Kidney (tissue), 14 donors: ENCODE results near the gene SMARCAL1. TPM values are rescaled to one million over a fixed set of nuclear protein-coding genes. Genes with fewer than 3 reads are reported as not detected.
"Not testable (repeated sequence)": the region's sequence is repeated elsewhere in the genome, so short reads cannot be mapped to it uniquely, and the experiment has no call there.

Experiments used
- DNase-seq, 5 donors: peaks; one replicate each; pipeline ENCODE4 v3.0.0-alpha.2; 2013 to 2020
- FAIRE-seq: peaks from 2 replicates; lab custom pipeline; 2012; peaks lifted over from hg19 to GRCh38; lab: Jason Lieb, UNC
- H3K27ac ChIP-seq, 2 donors: one replicate each; pipeline ENCODE4 v1.7.0; 2013; ENCODE audit warnings: low read depth in 2 of 2, low read length in 2 of 2, inconsistent platforms in 1 of 2
- H3K27me3 ChIP-seq: one replicate; pipeline ENCODE4 v1.7.1; 2013; ENCODE audit warnings: low read length, inconsistent platforms; ENCODE audit not compliant: control insufficient read depth, insufficient read depth
- H3K36me3 ChIP-seq, 3 donors: one replicate each; pipeline versions ENCODE4 v1.7.0 to v1.7.1; 2013; ENCODE audit warnings: low read length in 3 of 3, control low read depth in 1 of 3, inconsistent platforms in 1 of 3; ENCODE audit not compliant: insufficient read depth in 3 of 3, control insufficient read depth in 2 of 3
- H3K4me1 ChIP-seq, 3 donors: one replicate each; pipeline versions ENCODE4 v1.7.0 to v1.7.1; 2013; ENCODE audit warnings: low read length in 3 of 3, inconsistent platforms in 1 of 3, low read depth in 1 of 3; ENCODE audit not compliant: control insufficient read depth in 2 of 3, insufficient read depth in 2 of 3
- H3K4me3 ChIP-seq, 3 donors: one replicate each; pipeline versions ENCODE4 v1.7.0 to v1.8.1; 2013; ENCODE audit warnings: low read length in 3 of 3, control low read depth in 1 of 3, inconsistent platforms in 1 of 3
- H3K9ac ChIP-seq, 3 donors: one replicate each; pipeline versions ENCODE4 v1.7.0 to v1.7.1; 2013; ENCODE audit warnings: low read length in 3 of 3, control low read depth in 1 of 3, inconsistent platforms in 1 of 3
- H3K9me3 ChIP-seq, 3 donors: one replicate each; pipeline versions ENCODE4 v1.7.0 to v1.7.1; 2013; ENCODE audit warnings: low read length in 3 of 3, control low read depth in 1 of 3, inconsistent platforms in 1 of 3; ENCODE audit not compliant: control insufficient read depth in 2 of 3, insufficient read depth in 1 of 3
- intact Hi-C: fragments of 100-400 bp; cut with DNase I; formaldehyde crosslinking; loops from one replicate; pipeline ENCODE4 v1.11.1; 2022
- polyA plus RNA-seq: library from polyadenylated mRNA; stranded (reverse); fragments of 350-450 nt; fragmentation: Illumina TruSeq; extraction: RNeasy Lipid Tissue Mini Kit (QIAGEN cat#74804); gene quantifications from one replicate; pipeline ENCODE4 v1.2.3, GENCODE V29; 2014; ENCODE audit warnings: low read depth, low replicate concordance; ENCODE audit not compliant: insufficient read depth
- total RNA-seq: library from RNA; stranded (reverse); fragmentation: NEBNext Ultra II Directional; extraction: Animal tissue kit (Norgen Biotek cat#: 25700); gene quantifications from one replicate; pipeline ENCODE4 v1.2.1, GENCODE V29; 2021
- TF ChIP-seq, protein P1 (sequence below): IDR thresholded peaks from 3 replicates; pipeline ENCODE4 v1.5.1; 2012; ENCODE audit warnings: mild to moderate bottlenecking, moderate library complexity, borderline replicate concordance; ENCODE audit not compliant: insufficient read depth; ENCODE audit errors: extremely low read depth
- donor health status: control.
- donor health status: control.
- donor health status: control.
- donor health status: control.
- donor health status: control.
- donor health status: DM: yes; HTN: yes; CAD: no.
- donor health status: Normal renal cell carcinoma (clear cell type).

The SMARCAL1 gene
- total and polyA plus RNA-seq, 2 donors from 2014 or later, result 9.7 to 17.3 TPM

- FAIRE-seq (no peak), DNase-seq (no peak)
- H3K27me3 ChIP-seq, result peaks cover 15% of the 10 kb centered on the region
- H3K9ac ChIP-seq, result no peak overlapping the region
- no peak overlapping the region for H3K27ac ChIP-seq
- H3K4me1 ChIP-seq, result peaks cover 0 to 3% (median 0%) of the 10 kb centered on the region in 3 donors
- intact Hi-C loops, result no loop called here
- H3K36me3 ChIP-seq, result no peaks in the 10 kb centered on the region
- H3K4me3 ChIP-seq, result no peak overlapping the region
- TF ChIP-seq, protein P1, sequence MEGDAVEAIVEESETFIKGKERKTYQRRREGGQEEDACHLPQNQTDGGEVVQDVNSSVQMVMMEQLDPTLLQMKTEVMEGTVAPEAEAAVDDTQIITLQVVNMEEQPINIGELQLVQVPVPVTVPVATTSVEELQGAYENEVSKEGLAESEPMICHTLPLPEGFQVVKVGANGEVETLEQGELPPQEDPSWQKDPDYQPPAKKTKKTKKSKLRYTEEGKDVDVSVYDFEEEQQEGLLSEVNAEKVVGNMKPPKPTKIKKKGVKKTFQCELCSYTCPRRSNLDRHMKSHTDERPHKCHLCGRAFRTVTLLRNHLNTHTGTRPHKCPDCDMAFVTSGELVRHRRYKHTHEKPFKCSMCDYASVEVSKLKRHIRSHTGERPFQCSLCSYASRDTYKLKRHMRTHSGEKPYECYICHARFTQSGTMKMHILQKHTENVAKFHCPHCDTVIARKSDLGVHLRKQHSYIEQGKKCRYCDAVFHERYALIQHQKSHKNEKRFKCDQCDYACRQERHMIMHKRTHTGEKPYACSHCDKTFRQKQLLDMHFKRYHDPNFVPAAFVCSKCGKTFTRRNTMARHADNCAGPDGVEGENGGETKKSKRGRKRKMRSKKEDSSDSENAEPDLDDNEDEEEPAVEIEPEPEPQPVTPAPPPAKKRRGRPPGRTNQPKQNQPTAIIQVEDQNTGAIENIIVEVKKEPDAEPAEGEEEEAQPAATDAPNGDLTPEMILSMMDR, result no peak
- H3K9me3 ChIP-seq, result peaks cover 0 to 2% (median 0%) of the 10 kb centered on the region in 3 donors
Measured at GRCh38 chr2:216373896-216374295, 38.4 kb upstream of the SMARCAL1 start.

DNA sequence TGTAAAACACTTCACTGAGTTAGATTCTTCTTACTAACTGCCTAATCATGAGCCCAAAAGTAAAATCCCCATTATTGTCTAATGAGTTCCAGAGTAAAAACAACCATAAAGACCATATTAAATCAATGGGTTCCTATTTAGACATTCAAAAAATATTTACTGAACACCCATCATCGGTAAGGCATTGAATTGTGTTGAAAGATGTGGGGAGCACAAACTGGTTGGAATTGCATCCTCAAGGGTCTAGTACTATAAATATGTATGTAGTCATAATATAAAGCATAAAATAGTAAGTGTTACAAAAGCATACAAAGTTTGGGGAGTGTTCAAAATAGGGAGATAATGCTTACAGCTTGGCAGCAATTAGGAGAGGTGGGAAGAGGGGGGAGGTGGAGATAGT is 37.0 kb upstream of the SMARCAL1 start:
- TF ChIP-seq, protein P1, result no peak
- H3K9ac ChIP-seq, result no peak overlapping the region
- DNase-seq (no peak), FAIRE-seq (no peak)
- no peak overlapping the region for H3K4me3 ChIP-seq
- peaks cover 0 to 2% (median 0%) of the 10 kb centered on the region in 3 donors for H3K9me3 ChIP-seq
- H3K27ac ChIP-seq, result no peak overlapping the region
- peaks cover 0 to 3% (median 0%) of the 10 kb centered on the region in 3 donors for H3K4me1 ChIP-seq
- intact Hi-C loops, result no loop called here
- H3K27me3 ChIP-seq, result peaks cover 5% of the 10 kb centered on the region
- H3K36me3 ChIP-seq, result no peaks in the 10 kb centered on the region

DNA sequence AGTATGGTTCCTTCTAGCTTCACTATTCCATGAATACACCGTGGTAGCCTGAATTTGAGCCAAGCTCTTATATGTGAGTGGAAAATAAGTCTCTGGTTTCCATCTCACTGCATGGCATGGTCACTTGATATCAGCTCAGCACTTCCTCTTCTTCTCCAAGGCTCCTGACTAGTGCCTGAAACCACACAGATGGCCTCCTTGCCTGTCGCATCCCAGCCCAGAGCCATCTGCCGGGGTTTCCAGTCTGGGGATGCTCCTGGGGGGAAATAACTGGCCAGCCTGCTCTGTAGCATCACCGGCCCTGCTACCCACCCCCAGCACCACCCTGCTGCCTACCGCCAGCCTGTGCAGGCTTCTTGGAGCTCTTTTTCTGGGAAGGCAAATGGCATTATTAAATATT is 32.3 kb upstream of the SMARCAL1 start:
- intact Hi-C loops, result no loop called here
- H3K27ac ChIP-seq, result no peak overlapping the region
- TF ChIP-seq, protein P1, result no peak
- FAIRE-seq, result no peak
- H3K36me3 ChIP-seq, result no peaks in the 10 kb centered on the region
- H3K9me3 ChIP-seq, result no peaks in the 10 kb centered on the region
- DNase-seq, result no peak
- no peaks in the 10 kb centered on the region for H3K4me1 ChIP-seq
- no peak overlapping the region for H3K4me3 ChIP-seq
- no peak overlapping the region for H3K9ac ChIP-seq
- no peaks in the 10 kb centered on the region for H3K27me3 ChIP-seq

DNA sequence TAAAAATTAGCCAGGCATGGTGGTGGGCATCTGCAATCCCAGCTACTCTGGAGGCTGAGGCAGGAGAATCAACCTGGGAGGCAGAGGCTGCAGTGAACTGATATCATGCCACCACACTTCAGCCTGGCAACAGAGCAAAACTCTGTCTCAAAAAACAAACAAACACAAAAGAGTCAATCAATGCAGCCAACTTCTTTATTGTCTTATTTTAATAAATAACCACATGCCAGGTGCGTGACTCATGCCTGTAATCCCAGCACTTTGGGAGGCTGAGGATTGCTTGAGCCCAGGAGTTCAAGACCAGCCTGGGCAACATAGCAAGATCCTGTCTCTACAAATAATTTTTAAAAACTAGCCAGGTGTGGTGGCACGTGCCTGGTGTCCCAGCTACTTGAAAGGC is 27.9 kb upstream of the SMARCAL1 start:
- FAIRE-seq, H3K4me1 ChIP-seq, H3K4me3 ChIP-seq, H3K36me3 ChIP-seq, H3K9me3 ChIP-seq, DNase-seq, H3K9ac ChIP-seq, intact Hi-C loops, H3K27ac ChIP-seq, H3K27me3 ChIP-seq: not testable (repeated sequence)
